Parathyroid adenoma (tissue), 2 donors: ENCODE data around the gene RHNO1.

Experiments used
- H2AFZ ChIP-seq: fragments of 300-600 bp; sonication (generic); one replicate; pipeline ENCODE4 v1.7.0; 2017; ENCODE audit warnings: antibody characterized with exemption, mild to moderate bottlenecking
- H3K27ac ChIP-seq: fragments of 300-600 bp; sonication (generic); one replicate; pipeline ENCODE4 v1.7.0; 2017
- H3K27me3 ChIP-seq: fragments of 300-600 bp; sonication (generic); one replicate; pipeline ENCODE4 v1.7.0; 2017; ENCODE audit warnings: low read length; ENCODE audit not compliant: control insufficient read depth, insufficient read depth
- H3K36me3 ChIP-seq: fragments of 300-600 bp; sonication (generic); one replicate; pipeline ENCODE4 v1.7.0; 2017; ENCODE audit warnings: low read length; ENCODE audit not compliant: control insufficient read depth, insufficient read depth
- H3K4me1 ChIP-seq: fragments of 300-600 bp; sonication (generic); one replicate; pipeline ENCODE4 v1.7.0; 2017; ENCODE audit warnings: control low read depth
- H3K4me2 ChIP-seq: fragments of 300-600 bp; sonication (generic); one replicate; pipeline ENCODE4 v1.7.0; 2017; ENCODE audit warnings: low read length
- H3K4me3 ChIP-seq: fragments of 300-600 bp; sonication (generic); one replicate; pipeline ENCODE4 v1.7.0; 2017; ENCODE audit warnings: low read depth, low read length
- H3K79me2 ChIP-seq: fragments of 300-600 bp; sonication (generic); one replicate; pipeline ENCODE4 v1.7.0; 2017; ENCODE audit warnings: control low read depth
- H3K9ac ChIP-seq: fragments of 300-600 bp; sonication (generic); one replicate; pipeline ENCODE4 v1.7.0; 2017; ENCODE audit warnings: mild to moderate bottlenecking
- H3K9me3 ChIP-seq: fragments of 300-600 bp; sonication (generic); one replicate; pipeline ENCODE4 v1.7.0; 2017; ENCODE audit warnings: low read length; ENCODE audit not compliant: control insufficient read depth
- TF ChIP-seq, protein P1 (sequence below): fragments of 300-600 bp; sonication (generic); IDR thresholded peaks from one replicate; pipeline ENCODE4 v1.7.0; 2017; ENCODE audit warnings: antibody characterized with exemption, mild to moderate bottlenecking
- donor health status: primary hyperparathyroidism.

The RHNO1 gene

DNA sequence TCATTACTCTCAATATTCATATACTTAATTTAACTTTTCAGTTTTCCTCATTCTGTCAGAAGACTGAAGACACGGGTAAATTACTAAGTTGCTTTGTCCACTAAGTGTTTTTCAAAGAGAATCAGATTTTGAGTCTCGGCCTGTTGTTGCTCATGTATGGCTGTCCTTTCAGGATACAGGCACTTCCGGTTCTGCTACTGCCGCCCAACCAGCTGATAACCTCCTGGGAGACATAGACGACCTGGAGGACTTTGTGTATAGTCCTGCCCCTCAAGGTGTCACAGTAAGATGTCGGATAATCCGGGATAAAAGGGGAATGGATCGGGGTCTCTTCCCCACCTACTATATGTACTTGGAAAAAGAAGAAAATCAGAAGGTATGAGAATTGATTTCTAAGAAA lies 53.8 kb downstream of the RHNO1 start:
- Histone ChIP-seq H3K9ac (no peak overlapping the region), H3K4me3 (no peak overlapping the region), H2AFZ (no peak overlapping the region), H3K27me3 (no peaks in the 10 kb centered on the region), H3K36me3 (no peaks in the 10 kb centered on the region), H3K27ac (no peak overlapping the region), H3K4me1 (no peaks in the 10 kb centered on the region), H3K9me3 (no peaks in the 10 kb centered on the region), H3K4me2 (no peak overlapping the region), H3K79me2 (no peaks in the 10 kb centered on the region)
- TF ChIP-seq, protein P1, sequence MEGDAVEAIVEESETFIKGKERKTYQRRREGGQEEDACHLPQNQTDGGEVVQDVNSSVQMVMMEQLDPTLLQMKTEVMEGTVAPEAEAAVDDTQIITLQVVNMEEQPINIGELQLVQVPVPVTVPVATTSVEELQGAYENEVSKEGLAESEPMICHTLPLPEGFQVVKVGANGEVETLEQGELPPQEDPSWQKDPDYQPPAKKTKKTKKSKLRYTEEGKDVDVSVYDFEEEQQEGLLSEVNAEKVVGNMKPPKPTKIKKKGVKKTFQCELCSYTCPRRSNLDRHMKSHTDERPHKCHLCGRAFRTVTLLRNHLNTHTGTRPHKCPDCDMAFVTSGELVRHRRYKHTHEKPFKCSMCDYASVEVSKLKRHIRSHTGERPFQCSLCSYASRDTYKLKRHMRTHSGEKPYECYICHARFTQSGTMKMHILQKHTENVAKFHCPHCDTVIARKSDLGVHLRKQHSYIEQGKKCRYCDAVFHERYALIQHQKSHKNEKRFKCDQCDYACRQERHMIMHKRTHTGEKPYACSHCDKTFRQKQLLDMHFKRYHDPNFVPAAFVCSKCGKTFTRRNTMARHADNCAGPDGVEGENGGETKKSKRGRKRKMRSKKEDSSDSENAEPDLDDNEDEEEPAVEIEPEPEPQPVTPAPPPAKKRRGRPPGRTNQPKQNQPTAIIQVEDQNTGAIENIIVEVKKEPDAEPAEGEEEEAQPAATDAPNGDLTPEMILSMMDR, result no peak

DNA sequence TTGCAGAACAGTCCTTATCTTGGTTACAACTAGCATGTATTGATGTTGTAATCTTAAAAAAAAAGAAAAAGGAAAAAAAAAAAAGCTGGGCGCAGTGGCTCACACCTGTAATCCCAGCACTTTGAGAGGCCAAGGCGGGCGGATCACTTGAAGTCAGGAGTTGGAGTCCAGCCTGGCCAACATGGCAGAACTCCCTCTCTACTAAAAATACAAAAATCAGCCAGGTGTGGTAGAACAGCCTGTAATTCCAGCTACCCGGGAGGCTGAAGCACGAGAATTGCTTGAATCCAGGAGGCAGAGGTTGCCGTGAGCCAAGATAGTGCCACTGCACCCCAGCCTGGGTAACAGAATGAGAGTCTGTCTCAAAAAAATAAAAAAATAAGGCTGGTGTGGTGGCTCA lies 56.6 kb downstream of the RHNO1 start:
- H3K4me2 ChIP-seq, result no peak overlapping the region
- no peaks in the 10 kb centered on the region for H3K4me1 ChIP-seq
- H2AFZ ChIP-seq, result no peak overlapping the region
- H3K27me3 ChIP-seq, result no peaks in the 10 kb centered on the region
- H3K9ac ChIP-seq, result no peak overlapping the region
- no peaks in the 10 kb centered on the region for H3K79me2 ChIP-seq
- no peak overlapping the region for H3K27ac ChIP-seq
- no peaks in the 10 kb centered on the region for H3K36me3 ChIP-seq
- H3K9me3 ChIP-seq, result no peaks in the 10 kb centered on the region
- H3K4me3 ChIP-seq, result no peak overlapping the region
- TF ChIP-seq, protein P1, result no peak

DNA sequence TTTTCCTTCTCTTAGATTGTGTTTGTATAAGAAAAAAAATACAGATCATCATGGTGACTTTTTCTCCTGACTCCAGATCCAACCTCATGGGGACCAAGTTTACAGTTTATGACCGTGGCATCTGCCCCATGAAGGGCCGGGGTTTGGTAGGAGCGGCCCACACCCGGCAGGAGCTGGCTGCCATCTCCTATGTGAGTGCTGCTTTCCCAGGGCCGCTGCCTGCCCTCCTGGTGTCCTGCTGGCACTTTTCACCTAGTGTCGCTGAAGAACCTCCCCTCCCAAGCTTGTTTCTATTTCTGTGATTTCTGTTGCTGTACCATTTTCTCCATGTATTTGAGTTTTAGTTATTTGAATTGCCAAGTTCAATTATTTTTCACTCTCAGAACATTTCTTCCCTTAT lies 57.3 kb downstream of the RHNO1 start:
- H3K27ac ChIP-seq, result no peak overlapping the region
- H3K4me3 ChIP-seq, result no peak overlapping the region
- TF ChIP-seq, protein P1, result no peak
- H3K27me3 ChIP-seq, result no peaks in the 10 kb centered on the region
- no peaks in the 10 kb centered on the region for H3K9me3 ChIP-seq
- H3K79me2 ChIP-seq, result no peaks in the 10 kb centered on the region
- H2AFZ ChIP-seq, result no peak overlapping the region
- no peaks in the 10 kb centered on the region for H3K4me1 ChIP-seq
- H3K9ac ChIP-seq, result no peak overlapping the region
- H3K36me3 ChIP-seq, result no peaks in the 10 kb centered on the region
- H3K4me2 ChIP-seq, result no peak overlapping the region

DNA sequence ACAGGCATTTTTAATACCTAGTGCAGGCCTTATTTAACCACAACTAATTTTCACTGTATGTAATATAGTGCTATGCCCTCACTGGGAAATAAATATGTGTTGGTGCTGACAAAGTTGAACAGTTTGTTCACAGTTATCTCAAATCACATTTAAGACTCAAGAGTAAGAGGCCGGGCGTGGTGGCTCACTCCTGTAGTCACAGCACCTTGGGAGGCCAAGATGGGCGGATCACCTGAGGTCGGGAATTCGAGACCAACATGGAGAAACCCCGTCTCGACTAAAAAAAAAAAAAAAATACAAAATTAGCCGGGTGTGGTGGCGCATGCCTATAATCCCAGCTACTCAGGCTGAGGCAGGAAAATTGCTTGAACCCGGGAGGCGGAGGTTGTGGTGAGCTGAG lies 59.3 kb downstream of the RHNO1 start:
- Histone ChIP-seq H3K36me3 (no peaks in the 10 kb centered on the region), H3K9ac (no peak overlapping the region), H3K9me3 (no peaks in the 10 kb centered on the region), H3K27me3 (no peaks in the 10 kb centered on the region), H3K4me2 (no peak overlapping the region), H3K4me1 (no peaks in the 10 kb centered on the region), H3K79me2 (no peaks in the 10 kb centered on the region), H2AFZ (no peak overlapping the region), H3K4me3 (no peak overlapping the region), H3K27ac (no peak overlapping the region)
- TF ChIP-seq, protein P1, result no peak

DNA sequence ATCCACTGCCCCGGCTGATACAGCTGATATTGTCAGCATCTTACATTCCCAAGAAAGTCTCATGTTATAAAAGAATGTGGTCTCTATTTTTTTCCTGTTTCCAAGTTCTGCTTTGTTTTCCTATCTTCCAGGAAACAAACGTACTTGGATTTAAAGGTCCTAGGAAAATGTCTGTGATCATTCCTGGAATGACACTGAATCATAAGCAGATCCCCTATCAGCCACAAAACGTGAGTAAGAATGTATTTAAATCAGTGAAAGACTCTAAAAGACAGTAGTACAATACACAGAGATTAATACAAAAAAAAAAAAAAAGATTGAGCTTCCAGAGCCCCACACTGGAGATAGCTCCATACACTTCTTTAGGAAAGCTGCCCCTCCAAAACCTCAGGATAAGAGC lies 60.5 kb downstream of the RHNO1 start:
- H3K4me1 ChIP-seq, result no peaks in the 10 kb centered on the region
- H3K27me3 ChIP-seq, result no peaks in the 10 kb centered on the region
- H3K4me3 ChIP-seq, result no peak overlapping the region
- no peaks in the 10 kb centered on the region for H3K79me2 ChIP-seq
- no peak overlapping the region for H2AFZ ChIP-seq
- no peaks in the 10 kb centered on the region for H3K36me3 ChIP-seq
- no peak overlapping the region for H3K9ac ChIP-seq
- no peak overlapping the region for H3K4me2 ChIP-seq
- no peaks in the 10 kb centered on the region for H3K9me3 ChIP-seq
- no peak overlapping the region for H3K27ac ChIP-seq
- TF ChIP-seq, protein P1, result no peak
